Stimulated activated CD4-positive, alpha-beta T cell treated with anti-CD3 and anti-CD28 coated beads, Interleukin-4, amount 100 ng/mL, for 48 hours (primary cell): Measurements from ENCODE around the gene GBP7.
A peak's percentile ranks its signal among the peaks of the same experiment; 100 is the strongest.
"Not testable (repeated sequence)": the region's sequence is repeated elsewhere in the genome, so short reads cannot be mapped to it uniquely, and the experiment has no call there.

Experiments used
- DNase-seq, 2 donors: peaks; one replicate each; pipeline ENCODE4 v3.0.0-alpha.2; 2020; ENCODE audit warnings: low read depth in 2 of 2

Gene GBP7

DNA sequence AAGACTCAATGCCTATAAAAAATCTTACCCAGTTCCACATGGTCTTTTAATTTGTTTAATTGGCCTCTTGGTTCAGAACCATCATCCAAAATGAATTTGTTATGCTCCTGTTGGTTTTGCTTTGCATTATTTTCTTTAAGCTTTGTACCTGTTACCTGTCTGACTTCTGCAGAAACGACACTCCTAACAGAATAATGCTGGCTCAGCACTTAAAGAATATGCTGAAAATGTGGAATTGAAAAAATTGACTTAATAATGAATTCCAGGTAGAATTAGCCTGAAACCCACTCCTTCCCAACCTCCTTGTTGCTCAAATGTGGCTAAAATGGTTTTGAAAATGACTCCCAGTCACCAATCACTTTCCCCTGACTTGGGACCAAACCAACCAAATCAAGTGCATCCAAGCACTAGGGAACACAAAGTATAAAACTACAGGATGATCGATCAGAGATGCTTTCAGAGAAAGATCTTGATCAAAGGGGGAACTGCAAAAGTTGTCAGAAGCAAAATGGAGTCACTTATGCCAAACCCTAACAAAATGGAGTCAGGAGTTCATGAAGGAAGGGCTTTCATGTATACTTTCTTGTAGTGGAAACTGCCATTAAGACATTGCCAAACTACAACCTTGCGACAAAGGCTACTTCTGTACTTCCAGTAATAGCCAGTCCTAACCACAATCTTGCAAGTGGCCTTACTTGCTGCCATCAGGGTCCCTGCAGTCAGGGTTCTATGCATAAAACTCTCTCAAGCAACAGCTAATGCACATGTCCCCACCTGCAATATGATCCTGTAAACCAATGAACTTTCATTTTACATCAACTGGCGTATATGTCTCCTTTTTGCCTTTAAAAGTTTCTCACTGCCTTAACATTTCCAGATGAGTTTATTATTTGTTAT, 5.4 kb downstream of the GBP7 start:
- DNase-seq: no peak

DNA sequence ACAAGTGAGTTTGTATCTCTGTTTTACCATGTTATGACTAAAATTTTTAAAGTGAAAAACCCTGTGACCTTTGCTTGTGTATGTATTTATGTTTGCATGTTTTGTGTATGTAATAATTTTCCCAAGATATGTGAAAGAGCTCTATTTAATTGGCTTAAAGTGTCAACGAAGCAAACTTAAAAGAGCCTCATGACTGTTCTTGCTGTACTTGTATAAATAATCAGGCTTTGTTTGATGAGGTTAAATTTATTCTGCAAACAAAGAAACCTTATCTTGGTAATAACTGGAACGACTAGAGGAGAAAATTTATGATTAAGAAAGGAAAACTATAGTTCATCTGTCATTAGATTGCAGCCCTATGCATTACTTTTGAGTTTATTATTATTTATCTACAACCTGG, 6.6 kb downstream of the GBP7 start:
- no peak for DNase-seq

DNA sequence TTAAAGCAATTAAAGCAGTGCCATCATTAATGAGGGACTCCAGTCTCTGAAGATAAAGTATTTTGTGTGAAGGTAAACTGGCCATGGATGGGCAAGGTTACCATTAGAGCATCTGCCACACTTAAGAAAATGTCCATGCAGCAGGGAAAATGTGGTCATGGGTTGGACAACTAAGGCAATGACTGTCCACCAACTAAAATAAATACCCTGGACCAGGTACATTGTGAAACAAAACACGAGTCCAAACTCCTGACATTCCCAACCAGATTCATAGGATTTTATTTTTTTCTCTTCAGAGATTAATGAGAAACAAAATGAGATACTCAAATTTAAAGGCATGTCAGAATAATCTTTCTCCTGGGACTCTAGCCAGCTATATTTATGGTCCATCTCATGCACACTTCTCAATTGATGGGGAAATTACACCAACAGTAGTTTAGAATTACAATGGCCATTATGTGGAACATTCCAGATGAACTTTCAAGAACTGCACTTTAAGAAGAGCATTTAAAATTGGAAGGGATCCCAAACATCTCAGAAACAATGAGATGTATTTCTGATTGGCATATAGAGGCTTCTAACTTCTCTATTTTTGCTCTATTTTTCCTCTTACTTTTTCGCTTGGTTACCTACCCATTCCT, 8.1 kb downstream of the GBP7 start:
- no peak for DNase-seq

DNA sequence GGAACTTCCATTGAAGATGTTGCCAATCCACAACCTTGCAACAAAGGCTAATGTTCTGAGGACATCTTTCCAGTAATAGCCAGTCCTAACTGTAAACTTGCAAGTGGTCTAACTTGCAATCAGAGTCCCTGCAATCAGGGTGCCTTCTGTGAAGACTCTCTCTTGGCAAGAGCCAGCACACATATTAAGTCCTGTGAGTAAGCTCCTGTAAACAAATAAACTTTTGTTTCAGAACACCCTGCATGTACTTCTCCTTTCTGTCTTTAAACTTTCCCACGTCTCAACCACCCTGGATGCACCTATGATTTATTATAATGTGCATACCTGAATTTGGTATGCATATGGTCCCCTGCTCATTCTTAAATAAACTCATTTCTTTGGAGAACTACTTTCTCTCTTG, 9.1 kb downstream of the GBP7 start:
- DNase-seq: no peak

DNA sequence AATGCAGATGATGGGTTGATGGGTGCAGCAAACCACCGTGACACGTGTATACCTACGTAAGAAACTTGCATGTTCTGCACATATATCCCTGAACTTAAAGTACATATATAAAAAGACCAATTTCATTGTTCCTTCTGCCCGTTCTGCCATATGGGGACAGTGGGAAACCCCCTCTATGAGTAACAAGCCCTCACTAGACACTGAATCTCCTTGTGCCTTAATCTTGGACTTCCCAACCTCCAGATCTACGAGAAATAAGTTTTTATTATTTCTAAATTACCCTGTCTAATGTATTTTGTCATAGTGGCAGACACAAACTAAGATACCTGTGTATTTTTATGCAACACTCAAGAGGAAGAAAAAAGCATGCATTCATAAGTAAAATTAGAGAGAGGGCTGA, 10.0 kb downstream of the GBP7 start:
- DNase-seq: no peak

DNA sequence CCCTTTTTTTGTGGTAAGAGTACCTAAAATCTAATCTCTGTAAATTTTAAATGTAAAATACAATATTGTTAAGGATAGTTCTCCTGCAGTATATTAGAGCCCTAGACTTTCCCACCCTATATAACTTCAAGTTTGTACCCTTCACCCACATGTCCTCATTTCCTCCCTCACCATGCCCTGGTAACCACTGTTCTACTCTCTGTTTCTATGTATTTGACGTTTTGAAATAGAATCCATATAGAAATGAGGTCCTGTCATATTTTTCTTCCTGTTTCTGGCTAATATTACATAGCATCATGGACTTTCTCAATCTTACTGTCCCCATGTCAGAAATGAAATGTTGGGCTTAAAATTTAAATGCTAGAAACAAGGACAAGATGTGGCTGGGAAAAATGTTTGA, 24.8 kb downstream of the GBP7 start:
- DNase-seq: no peak

DNA sequence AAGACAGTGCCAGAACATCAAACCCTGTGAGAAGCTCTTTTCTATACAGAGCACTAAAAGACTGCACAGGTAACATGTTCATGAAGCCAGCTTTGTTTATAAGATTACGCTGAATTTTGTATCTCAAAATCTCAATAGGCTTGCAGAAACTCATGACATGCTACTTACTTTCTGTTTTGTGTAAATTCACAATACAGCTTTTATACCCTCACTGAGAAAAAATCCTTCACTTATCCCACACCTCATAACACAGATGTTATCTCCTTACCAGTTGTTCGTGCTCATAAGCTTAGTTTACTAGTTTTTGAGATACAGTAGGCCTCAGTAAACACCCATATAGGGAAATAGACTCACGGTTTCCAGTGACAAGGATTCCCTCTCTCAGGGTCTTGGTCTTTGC, 25.8 kb downstream of the GBP7 start:
- no peak for DNase-seq

DNA sequence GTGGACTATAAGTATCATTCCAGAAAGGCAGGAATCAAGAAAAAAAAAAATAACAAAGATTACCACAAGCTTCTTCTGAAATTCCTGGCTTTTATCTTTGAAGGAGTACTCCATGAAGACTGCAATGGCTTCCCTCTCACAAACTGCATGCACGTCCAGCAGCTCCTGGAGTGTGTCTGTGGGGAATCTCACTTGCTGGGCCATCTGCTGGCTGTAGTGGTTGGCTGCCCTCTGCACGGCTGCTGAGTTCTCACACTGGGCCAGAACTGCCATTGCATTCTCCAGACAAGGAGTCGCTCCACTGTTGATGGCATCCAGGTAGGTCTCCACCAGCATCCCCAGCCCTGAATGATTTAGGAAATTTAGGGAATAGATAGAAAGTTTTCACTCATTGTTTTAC, 26.6 kb downstream of the GBP7 start:
- DNase-seq: no peak

DNA sequence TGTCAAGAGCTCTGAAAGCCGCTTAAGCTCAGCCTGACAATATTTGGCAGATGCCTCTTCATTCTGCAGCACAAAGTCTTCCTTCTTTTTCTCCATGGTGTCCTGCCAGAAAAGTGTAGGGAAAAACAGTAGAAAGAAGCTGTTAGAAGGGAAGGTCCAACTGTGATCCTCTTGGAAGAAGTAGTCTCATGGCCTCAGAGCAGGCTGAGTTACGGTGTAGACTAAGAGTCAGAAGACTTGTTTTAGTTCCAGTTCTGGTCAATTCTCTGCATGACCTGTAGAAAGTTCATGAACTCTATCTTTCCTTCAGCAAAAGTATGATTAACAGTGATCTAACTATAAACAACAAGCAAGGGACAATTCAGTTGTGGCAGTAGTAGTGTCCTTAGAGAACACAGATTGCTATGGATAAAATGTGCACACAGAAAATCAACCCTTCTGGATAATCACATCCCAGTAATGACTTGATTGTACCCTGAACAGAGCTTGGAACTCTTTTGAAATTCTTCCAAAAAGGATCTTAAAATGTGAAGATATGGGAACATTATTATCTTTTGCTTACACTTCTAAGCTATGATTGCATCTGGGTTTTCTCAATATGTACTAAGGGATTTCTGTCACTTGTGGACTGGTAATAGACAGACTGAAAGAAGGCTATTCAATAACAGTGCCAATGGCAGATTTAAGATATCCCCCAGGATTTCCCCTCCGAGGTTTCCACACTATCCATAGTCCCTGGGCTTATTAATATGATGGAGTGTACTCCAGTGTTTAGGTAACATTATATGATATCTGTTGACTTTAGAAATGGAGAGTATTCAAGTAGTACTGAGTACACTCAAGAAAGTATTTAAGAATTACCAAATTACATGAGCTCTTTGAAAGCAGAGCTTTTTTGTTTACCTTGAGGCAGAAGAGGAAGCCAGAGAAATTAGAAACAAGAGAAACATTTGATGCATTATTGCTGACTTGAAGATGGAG, 27.8 kb downstream of the GBP7 start:
- DNase-seq: no peak

DNA sequence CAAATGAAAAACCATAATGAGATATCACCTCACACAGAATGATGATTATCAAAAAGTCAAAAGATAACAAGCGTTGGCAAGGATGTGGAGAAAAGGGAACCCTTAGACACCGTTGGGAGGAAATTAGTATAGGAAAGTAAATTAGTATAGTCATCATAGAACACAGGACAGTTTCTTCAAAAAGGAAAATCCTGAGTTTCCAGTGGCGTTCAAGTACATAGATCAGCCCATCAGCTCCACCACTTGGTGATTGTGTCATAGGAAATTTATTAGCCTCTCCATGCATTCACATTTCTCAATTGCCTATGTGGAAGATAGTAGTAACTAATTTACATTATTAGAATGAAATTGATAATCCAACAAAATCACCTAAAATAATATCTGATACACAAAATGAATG, 29.1 kb downstream of the GBP7 start:
- DNase-seq: no peak

DNA sequence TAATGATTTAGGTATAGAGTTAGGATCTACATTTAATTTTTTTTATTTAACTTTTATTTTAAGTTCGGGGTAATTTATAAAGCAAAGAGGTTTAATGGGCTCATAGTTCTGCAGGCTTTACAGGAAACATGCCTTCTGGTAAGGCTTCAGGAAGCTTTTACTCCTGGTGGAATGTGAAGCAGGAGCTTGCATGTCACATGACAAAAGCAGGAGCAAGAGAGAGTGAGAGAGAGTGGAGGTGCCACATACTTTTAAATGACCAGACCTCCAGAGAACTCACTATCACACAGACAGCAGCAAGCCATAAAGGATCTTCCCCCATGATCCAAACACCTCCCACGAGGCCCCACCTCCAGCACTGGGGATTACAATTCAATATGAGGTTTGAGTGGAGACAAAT, 32.3 kb downstream of the GBP7 start:
- no peak for DNase-seq

DNA sequence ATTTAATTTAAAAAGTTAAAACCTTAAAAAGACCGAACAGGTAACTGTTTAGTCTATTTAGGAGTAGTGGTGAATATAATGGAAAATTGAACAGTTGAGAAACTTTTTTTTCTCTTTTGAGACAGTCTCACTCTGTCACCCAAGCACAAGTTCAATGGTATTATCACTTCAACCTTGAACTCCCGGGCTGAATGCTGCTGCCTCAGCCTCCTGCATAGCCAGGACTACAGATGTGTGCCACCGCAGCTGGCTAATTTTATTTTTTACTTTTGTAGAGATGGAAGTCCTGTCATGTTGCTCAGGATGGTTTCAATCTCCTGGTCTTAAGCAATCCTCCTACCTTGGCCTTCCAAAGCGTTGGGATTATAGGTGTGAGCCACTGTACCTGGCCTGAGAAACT, 33.6 kb downstream of the GBP7 start:
- no peak for DNase-seq

DNA sequence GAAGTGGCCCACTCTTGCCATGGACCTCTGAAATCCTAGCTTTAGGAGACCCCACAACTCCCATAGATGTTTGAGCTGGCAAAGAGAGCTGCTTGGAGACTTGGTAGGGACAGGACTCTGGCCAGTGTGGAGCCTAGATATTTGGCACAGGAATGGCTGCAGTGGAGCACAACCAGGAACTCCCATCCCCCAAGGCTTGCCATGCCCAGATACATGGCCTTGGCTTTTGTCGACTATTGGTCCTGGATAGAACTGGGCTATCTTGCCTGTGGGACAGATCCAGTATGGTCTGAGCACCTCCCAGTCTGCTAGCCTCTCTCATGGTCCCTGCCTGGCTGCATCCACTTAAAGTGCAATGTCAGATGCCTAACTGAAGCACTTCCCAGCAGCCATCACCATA, 42.1 kb downstream of the GBP7 start:
- DNase-seq: no peak

DNA sequence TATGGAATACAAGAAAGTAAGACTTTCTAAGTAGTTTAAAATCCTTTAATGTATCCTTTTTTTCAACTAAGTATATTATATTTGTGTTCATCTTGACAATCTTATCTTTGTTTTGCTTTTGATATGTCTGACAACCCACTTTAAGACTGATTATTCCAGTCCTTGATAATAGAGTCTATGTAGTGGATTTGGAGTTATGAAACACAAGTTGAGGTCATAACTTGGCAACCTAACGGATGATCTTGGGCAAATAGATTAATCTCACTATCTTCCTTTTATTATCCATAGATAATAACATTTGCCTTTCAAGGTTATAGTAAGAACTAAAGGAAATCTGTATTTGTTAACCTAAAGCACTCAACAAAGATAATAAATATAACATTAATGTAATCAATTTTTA, 45.1 kb downstream of the GBP7 start:
- DNase-seq: no peak

DNA sequence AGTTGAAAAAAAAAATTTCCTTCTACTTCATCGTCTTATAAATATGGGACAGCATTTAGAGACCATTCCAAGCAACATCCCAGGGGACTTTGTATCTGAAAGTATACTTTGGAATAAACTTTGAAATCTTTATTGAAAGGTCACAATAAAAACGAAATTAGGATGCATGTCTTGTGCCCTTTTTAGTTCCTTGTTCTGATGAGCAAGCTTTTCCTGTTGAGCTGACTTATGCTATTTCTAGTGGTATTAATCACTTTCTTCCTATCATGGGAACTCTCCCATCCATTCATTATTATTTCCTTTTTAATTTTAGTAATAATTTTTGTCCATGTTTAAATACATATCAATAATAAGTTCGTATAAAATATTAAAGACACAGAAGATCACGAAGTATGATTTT, 45.9 kb downstream of the GBP7 start:
- no peak for DNase-seq

DNA sequence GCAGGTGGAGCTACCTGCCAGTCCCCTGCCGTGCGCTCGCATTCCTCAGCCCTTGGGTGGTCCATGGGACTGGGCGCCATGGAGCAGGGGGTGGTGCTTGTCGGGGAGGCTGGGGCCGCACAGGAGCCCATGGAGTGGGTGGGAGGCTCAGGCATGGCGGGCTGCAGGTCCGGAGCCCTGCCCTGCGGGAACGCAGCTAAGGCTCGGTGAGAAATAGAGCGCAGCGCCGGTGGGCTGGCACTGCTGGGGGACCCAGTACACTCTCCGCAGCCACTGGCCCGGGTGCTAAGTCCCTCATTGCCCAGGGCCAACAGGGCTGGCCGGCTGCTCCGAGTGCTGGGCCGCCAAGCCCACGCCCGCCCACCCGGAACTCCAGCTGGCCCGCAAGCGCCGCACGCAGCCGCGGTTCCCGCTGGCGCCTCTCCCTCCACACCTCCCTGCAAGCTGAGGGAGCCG, 47.8 kb downstream of the GBP7 start:
- not testable (repeated sequence) for DNase-seq

DNA sequence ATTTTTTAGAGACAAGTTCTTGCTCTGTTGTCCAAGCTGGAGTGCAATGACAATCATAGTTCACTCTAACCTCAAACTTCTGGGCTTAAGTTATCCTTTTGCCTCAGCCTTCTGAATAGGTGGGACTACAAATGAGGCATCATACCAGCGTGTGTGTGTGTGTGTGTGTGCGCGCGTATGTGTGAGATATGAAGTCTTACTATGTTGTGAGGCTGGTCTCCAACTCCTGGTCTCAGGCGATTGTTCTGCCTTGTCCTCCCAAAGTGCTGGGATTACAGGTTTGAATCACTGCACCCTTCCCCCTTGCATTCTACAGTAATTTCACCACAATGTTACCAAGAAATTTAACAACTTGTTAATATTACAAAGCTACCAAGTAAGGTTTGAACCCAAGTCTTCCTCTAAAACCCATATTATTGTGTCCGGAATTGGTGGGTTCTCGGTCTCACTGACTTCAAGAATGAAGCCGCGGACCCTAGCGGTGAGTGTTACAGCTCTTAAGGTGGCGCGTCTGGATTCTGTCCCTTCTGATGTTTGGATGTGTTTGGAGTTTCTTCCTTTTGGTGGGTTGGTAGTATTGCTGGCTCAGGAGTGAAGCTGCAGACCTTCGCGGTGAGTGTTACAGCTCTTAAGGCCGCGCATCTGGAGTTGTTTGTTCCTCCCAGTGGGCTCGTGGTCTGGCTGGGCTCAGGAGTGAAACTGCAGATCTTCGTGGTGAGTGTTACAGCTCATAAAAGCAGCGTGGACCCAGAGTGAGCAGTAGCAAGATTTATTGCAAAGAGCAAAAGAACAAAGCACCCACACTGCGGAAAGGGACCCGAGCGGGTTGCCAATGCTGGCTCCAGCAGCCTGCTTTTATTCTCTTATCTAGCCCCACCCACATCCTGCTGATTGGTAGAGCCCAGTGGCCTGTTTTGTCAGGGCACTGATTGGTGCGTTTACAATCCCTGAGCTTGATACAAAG, 48.9 kb downstream of the GBP7 start:
- DNase-seq: peak; percentile 66

DNA sequence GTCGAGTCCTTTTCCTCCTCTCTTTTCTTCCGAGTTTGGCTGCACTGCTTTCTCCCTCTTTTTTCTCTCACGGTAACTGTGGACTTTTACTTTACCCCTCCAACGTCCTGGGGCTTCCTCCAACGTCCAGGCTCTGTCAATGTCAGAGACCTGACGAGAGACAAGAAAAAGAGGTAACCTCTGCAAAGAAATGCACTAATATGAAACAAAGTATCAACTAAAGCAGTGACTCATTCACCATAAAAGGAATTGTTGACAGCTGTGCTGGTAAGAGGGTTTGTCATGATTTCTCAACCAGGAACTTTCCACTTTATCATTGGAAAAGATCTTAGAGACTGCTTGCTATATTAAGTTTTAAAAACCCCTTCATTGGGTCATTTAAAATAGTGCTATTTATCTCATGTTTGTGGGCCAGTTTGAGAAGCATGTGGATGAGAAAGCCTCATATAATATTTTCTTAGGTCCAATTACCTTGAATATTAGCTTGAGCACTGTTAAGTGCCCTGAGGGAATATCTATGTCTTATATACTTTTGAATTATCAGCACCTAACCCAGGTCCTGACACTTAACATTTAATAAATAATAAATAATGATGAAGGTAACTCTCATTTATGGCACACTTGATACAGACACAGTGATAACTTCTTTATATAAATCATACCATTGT, 49.8 kb downstream of the GBP7 start, which contains the start of gene GBP2:
TSS of gene GBP2 (minus strand) at position 202 of the 668 bp plus-strand sequence. CDS start 4,148 bp downstream, outside the sequence.
- DNase-seq: no peak

DNA sequence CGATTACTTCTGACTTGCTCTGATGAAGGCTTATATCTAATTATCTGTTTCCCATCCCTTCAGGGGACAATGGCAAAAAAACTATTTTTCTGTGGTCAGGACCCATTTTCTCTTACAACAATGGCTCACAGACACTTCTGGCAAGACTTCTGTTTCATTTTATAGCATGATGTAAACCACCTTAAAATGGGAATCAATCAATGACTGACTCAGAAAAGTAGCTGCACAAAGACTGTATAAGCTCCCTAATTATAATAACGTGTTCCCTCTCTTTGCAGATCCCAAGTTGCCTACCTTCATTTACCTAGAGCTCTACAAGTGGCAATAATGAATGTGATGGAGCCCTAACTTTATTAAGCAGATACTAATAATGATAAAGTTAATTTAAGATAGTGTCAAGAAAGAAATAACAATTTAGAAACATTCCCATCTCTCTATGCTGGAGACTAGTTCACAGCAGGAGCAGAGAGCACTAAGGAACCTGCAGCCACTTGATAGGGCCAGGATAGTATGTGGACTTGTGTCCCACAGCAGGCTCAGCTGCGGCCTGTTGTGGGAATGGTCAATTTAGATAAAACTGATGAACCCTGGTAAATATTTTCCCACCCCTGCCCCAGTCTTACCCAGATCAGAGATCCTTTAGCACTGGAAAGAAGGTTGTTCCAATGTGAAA, 50.4 kb downstream of the GBP7 start:
- no peak for DNase-seq

DNA sequence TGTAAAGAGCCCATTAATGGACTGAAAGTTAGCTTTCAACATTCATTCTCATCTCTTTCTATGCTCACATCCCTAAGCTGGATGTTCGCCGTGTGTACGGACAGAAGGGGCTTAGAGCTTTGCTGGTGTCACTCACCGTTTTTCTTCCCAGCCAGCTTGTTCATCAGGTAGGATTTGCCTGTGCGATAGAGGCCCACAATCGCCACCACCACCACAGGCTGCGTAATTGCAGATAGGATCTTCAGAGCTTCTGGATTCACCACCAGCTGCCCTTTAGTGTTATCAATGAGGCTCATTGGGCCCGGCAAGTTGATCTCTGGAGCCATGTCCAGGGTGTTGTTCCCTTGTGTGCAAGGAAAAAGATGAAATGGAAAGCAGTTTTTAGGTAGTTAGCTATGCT, 54.2 kb downstream of the GBP7 start:
- DNase-seq: no peak
